IMR-90 (cell line): ENCODE data around the gene CIDEA. TPM values are rescaled to one million over a fixed set of nuclear protein-coding genes. Genes with fewer than 3 reads are reported as not detected.

Experiments
- ATAC-seq: fragments of 200-7000 bp; cut with Tn5 transposase; 2 replicates; pipeline ENCODE4 v1.9.1; 2020; ENCODE audit warnings: low read depth, mild to moderate bottlenecking, moderate library complexity
- BruUV-seq: library from RNA; stranded (reverse); fragments of 400-500 nt; replicated peaks from 2 replicates; lab custom pipeline; 2021; lab: Mats Ljungman, UMichigan
- CTCF ChIA-PET: fragments of 300-600 bp; formaldehyde crosslinking; extraction: SDS; loops from one replicate; lab custom pipeline; 2021; ENCODE audit warnings: antibody characterized with exemption; lab: Yijun Ruan, JAX
- POLR2A ChIA-PET: fragments of 300-600 bp; sonication (Branson Sonifier 250); formaldehyde crosslinking; loops from one replicate; lab custom pipeline; 2022; ENCODE audit warnings: antibody characterized with exemption; ENCODE audit not compliant: unreplicated experiment; lab: Charles Lee
- DNase-seq: peaks from one replicate; pipeline ENCODE4 v3.0.0; 2013
- H2AFZ ChIP-seq: replicated peaks from 2 replicates; pipeline ENCODE3; 2013; ENCODE audit warnings: low read length, mild to moderate bottlenecking; ENCODE audit not compliant: poor library complexity
- H2AK5ac ChIP-seq: 2 replicates; pipeline ENCODE4 v1.6.1; 2013; ENCODE audit warnings: low read depth, low read length, inconsistent platforms
- H2AK9ac ChIP-seq: replicated peaks from 2 replicates; pipeline ENCODE3; 2013; ENCODE audit warnings: mild to moderate bottlenecking, low read depth, low read length, moderate library complexity; ENCODE audit not compliant: poor library complexity
- H2BK120ac ChIP-seq: 2 replicates; pipeline ENCODE4 v1.6.1; 2013; ENCODE audit warnings: low read depth, low read length, inconsistent platforms
- H2BK15ac ChIP-seq: 3 replicates; pipeline ENCODE4 v1.6.1; 2013; ENCODE audit warnings: low read depth, low read length, inconsistent platforms
- H2BK20ac ChIP-seq: 2 replicates; pipeline ENCODE4 v1.6.1; 2013; ENCODE audit warnings: low read depth, mild to moderate bottlenecking, inconsistent platforms, low read length, moderate library complexity
- H2BK5ac ChIP-seq: 2 replicates; pipeline ENCODE4 v1.6.1; 2013; ENCODE audit warnings: mild to moderate bottlenecking, low read depth, low read length, inconsistent platforms; ENCODE audit not compliant: poor library complexity, severe bottlenecking
- H3K14ac ChIP-seq: replicated peaks from 2 replicates; pipeline ENCODE4 v1.6.1; 2013; ENCODE audit warnings: low read depth, low read length, inconsistent platforms
- H3K18ac ChIP-seq: 2 replicates; pipeline ENCODE4 v1.6.1; 2013; ENCODE audit warnings: low read depth, low read length, control low read depth
- H3K23ac ChIP-seq: 2 replicates; pipeline ENCODE4 v1.6.1; 2013; ENCODE audit warnings: low read depth, low read length, inconsistent platforms
- H3K27ac ChIP-seq: 2 replicates; pipeline ENCODE4 v1.5.1; 2013; ENCODE audit warnings: mild to moderate bottlenecking, control low read depth, low read length; ENCODE audit not compliant: insufficient read depth
- H3K27me3 ChIP-seq: 2 replicates; pipeline ENCODE4 v1.6.1; 2013; ENCODE audit warnings: low read length; ENCODE audit not compliant: control insufficient read depth, insufficient read depth
- H3K36me3 ChIP-seq: 2 replicates; pipeline ENCODE4 v1.6.1; 2013; ENCODE audit warnings: low read length, mixed read lengths; ENCODE audit not compliant: control insufficient read depth, insufficient read depth
- H3K4ac ChIP-seq: 2 replicates; pipeline ENCODE4 v1.6.1; 2013; ENCODE audit warnings: low read depth, low read length, inconsistent platforms
- H3K4me1 ChIP-seq: 2 replicates; pipeline ENCODE4 v1.6.1; 2013; ENCODE audit warnings: low read length, mixed read lengths; ENCODE audit not compliant: control insufficient read depth, insufficient read depth
- H3K4me2 ChIP-seq: 2 replicates; pipeline ENCODE4 v1.6.1; 2013; ENCODE audit warnings: low read depth, mild to moderate bottlenecking, control low read depth, low read length, moderate library complexity
- H3K4me3 ChIP-seq: 2 replicates; pipeline ENCODE4 v1.5.1; 2013; ENCODE audit warnings: low read depth, mild to moderate bottlenecking, control low read depth, low read length, moderate library complexity; ENCODE audit not compliant: insufficient read depth
- H3K56ac ChIP-seq: 2 replicates; pipeline ENCODE4 v1.6.1; 2013; ENCODE audit warnings: low read length, inconsistent platforms; ENCODE audit not compliant: insufficient read depth; ENCODE audit errors: extremely low read depth
- H3K79me1 ChIP-seq, 2 experiments: 2 replicates each; pipeline ENCODE4 v1.6.1; 2013; ENCODE audit warnings: low read length in 2 of 2, inconsistent platforms in 1 of 2, low read depth in 1 of 2
- H3K9ac ChIP-seq: 2 replicates; pipeline ENCODE4 v1.6.1; 2013; ENCODE audit warnings: low read depth, low read length, control low read depth
- H3K9me1 ChIP-seq: 2 replicates; pipeline ENCODE4 v1.6.1; 2013; ENCODE audit warnings: low read length, inconsistent platforms; ENCODE audit not compliant: insufficient read depth
- H3K9me3 ChIP-seq: 2 replicates; pipeline ENCODE4 v1.6.1; 2013; ENCODE audit warnings: low read length; ENCODE audit not compliant: control insufficient read depth, insufficient read depth
- H4K20me1 ChIP-seq: 2 replicates; pipeline ENCODE4 v1.6.1; 2013; ENCODE audit warnings: low read length, inconsistent platforms; ENCODE audit not compliant: insufficient read depth
- H4K5ac ChIP-seq: 2 replicates; pipeline ENCODE4 v1.6.1; 2013; ENCODE audit warnings: mild to moderate bottlenecking, low read depth, low read length, control low read depth
- H4K8ac ChIP-seq, 2 experiments: 2 replicates each; pipeline ENCODE4 v1.6.1; 2013; ENCODE audit warnings: low read depth in 2 of 2, low read length in 2 of 2, control low read depth in 1 of 2, inconsistent platforms in 1 of 2
- H4K91ac ChIP-seq: 2 replicates; pipeline ENCODE4 v1.6.1; 2013; ENCODE audit warnings: low read depth, low read length, inconsistent platforms; ENCODE audit not compliant: insufficient read depth
- CHD1 ChIP-seq: IDR thresholded peaks from 2 replicates; pipeline ENCODE4 v1.6.1; 2012; ENCODE audit warnings: low read depth, low read length, improper control_type of control experiment
- RCOR1 ChIP-seq: IDR thresholded peaks from 2 replicates; pipeline ENCODE4 v1.6.1; 2012; ENCODE audit warnings: mild to moderate bottlenecking, low read length, improper control_type of control experiment; ENCODE audit not compliant: insufficient replicate concordance
- WGBS, 2 experiments: methylation state at CpG; one replicate each; pipeline versions ENCODE4 v1.1.5 to v1.1.7; 2013; ENCODE audit warnings: missing lambda C conversion rate in 2 of 2; ENCODE audit not compliant: insufficient read length in 1 of 2; ENCODE audit errors: extremely low coverage in 2 of 2; 5-methylcytosine and 5-hydroxymethylcytosine counted together
- dilution Hi-C: fragments of 300-500 bp; cut with HindIII; formaldehyde crosslinking; loops from one replicate; pipeline ENCODE4 v1.14.3; 2018; ENCODE audit warnings: low sequenced_read_pairs; ENCODE audit not compliant: unreplicated experiment
- in situ Hi-C: fragments of 300-500 bp; cut with MboI; formaldehyde crosslinking; loops from 3 replicates; pipeline ENCODE4 v1.14.3; 2019; ENCODE audit warnings: low sequenced_read_pairs, inconsistent platforms, mixed read lengths
- intact Hi-C: fragments of 100-400 bp; cut with micrococcal nuclease; formaldehyde crosslinking; loops from 2 replicates; pipeline ENCODE4 v1.10.0; 2022
- polyA plus RNA-seq, 3 experiments: library from polyadenylated mRNA; depleted of rRNA; stranded (reverse); fragments of >200 nt; gene quantifications; 2 replicates each; pipeline ENCODE4 v1.2.3, GENCODE V29; 2012; ENCODE audit warnings: low replicate concordance in 1 of 3
- total RNA-seq: library from RNA; depleted of rRNA; stranded (reverse); fragments of >200 nt; gene quantifications from 2 replicates; pipeline ENCODE4 v1.2.3, GENCODE V29; 2012

Gene CIDEA
- total and polyA plus RNA-seq, 2 of the 4 experiments (the other 2 are of a cell fraction) = not detected

DNA sequence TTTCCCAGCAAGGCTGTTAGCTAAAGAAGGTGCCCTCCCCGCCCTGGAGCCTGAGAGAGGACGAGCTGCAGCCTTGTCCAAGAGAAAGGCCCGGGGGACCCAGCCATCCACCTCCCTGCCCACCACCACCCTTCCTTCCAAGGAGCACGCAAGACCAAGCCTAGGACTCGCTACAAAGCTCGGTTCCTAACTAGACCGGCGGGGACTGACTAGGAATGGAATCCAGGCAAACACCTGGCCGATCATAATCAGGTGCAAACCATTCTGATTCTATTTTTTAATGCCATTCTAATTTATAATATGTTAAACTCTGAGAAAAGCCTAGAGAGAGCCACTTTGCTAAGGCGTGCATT is 34.2 kb downstream of the CIDEA start:
- Histone ChIP-seq H2BK5ac (peak overlapping the region; percentile 69), H3K4me1 (peaks cover 11% of the 10 kb centered on the region), H2AK5ac (peak overlapping the region; percentile 44; the same call in 1 of the 2 replicates), H4K5ac (peak overlapping the region; percentile 32), H4K8ac (peak overlapping the region; percentile 74 to 86; a peak in 3 of 4 replicates), H3K18ac (peak overlapping the region; percentile 47; the same call in 1 of the 2 replicates), H3K36me3 (no peaks in the 10 kb centered on the region), H3K23ac (peak overlapping the region; percentile 49; the same call in 1 of the 2 replicates), H4K91ac (peak overlapping the region; percentile 34), H3K9ac (peak overlapping the region; percentile 65), H3K4me3 (peak overlapping the region; percentile 40), H2AK9ac (peak overlapping the region; percentile 6), H3K14ac (peak overlapping the region; percentile 70), H3K4ac (peak overlapping the region; percentile 81), H3K27ac (peak overlapping the region; percentile 62), H2BK15ac (peak overlapping the region; percentile 9; the same call in 2 of the 3 replicates), H3K9me1 (0 out of 2 replicates have a peak, but pooled peaks cover 4% of the 10 kb centered on the region), H4K20me1 (no peaks in the 10 kb centered on the region), H3K56ac (peak overlapping the region; percentile 26; the same call in 1 of the 2 replicates), H3K27me3 (no peaks in the 10 kb centered on the region), H2AFZ (peak overlapping the region; percentile 92), H2BK20ac (peak overlapping the region; percentile 30; the same call in 1 of the 2 replicates), H3K79me1 (no peaks in the 10 kb centered on the region), H3K4me2 (peak overlapping the region; percentile 84), H3K9me3 (no peaks in the 10 kb centered on the region), H2BK120ac (peak overlapping the region; percentile 80)
- intact Hi-C loops = loop anchor here (2.0 kb wide), 1 partner anchor 18 kb away; no protein-coding TSS in a partner anchor
- ChIA-PET POLR2A (interaction anchor here (0.5 to 3.0 kb wide), 5 partner anchors 9 to 106 kb away, joined by 3 to 19 read pairs (median 4); no protein-coding TSS in a partner anchor), CTCF (interaction anchor here (1.2 kb wide), 1 partner anchor 11 kb away, joined by 5 read pairs; no protein-coding TSS in a partner anchor)
- dilution Hi-C loops = no loop called here
- TF ChIP-seq CHD1 = peak; percentile 82; the same call in 1 of the 2 replicates
- TF ChIP-seq RCOR1 = no peak
- WGBS, 2 experiments = 0% methylated on average over 2 of the region's 10 CpGs; no CpG with 5 or more reads in 1 of the 2 experiments
- ATAC-seq (peak; percentile 28), DNase-seq (no peak)
- BruUV-seq = no TSS peak
- in situ Hi-C loops = loop anchor here (10.0 kb wide), 1 partner anchor 434 kb away; the partner anchor contains the start of gene CHMP1B
